SK-N-SH (cell line): ENCODE data around the gene LMF1. TPM values are rescaled to one million over a fixed set of nuclear protein-coding genes. Genes with fewer than 3 reads are reported as not detected.

Source experiments
- CTCF ChIA-PET: fragments of 300-600, 350-600 bp; formaldehyde crosslinking; extraction: SDS; loops from one replicate; lab custom pipeline; 2021; lab: Yijun Ruan, JAX
- POLR2A ChIA-PET: fragments of 350-600 bp; sonication (Branson Sonifier 250); formaldehyde crosslinking; extraction: SDS; loops from one replicate; lab custom pipeline; 2020; ENCODE audit warnings: antibody characterized with exemption, inconsistent platforms; lab: Yijun Ruan, JAX
- DNase-seq: peaks from one replicate; pipeline ENCODE4 v3.0.0; 2012
- H2AFZ ChIP-seq: fragments of 200-600 bp; sonication (generic); 2 replicates; pipeline ENCODE4 v1.8.1; 2016; ENCODE audit warnings: antibody characterized with exemption, mild to moderate bottlenecking, low read depth
- H3F3A ChIP-seq: fragments of 200-600 bp; sonication (generic); replicated peaks from 2 replicates; pipeline ENCODE3; 2016; ENCODE audit warnings: antibody characterized with exemption, mild to moderate bottlenecking; ENCODE audit not compliant: insufficient read depth
- H3K27ac ChIP-seq, 2 experiments: fragments of 200-500 bp in 1 of 2; fragments of 200-600 bp in 1 of 2; sonication (Bioruptor generic) in 1 of 2; sonication (generic), shearing (Covaris generic) in 1 of 2; 2 replicates each; pipeline versions ENCODE4 v1.5.1 to v1.6.1; 2014 to 2016; ENCODE audit warnings: low read depth in 2 of 2, inconsistent platforms in 1 of 2, low read length in 1 of 2, mild to moderate bottlenecking in 1 of 2, mixed read lengths in 1 of 2
- H3K27me3 ChIP-seq: fragments of 200-600 bp; sonication (generic), shearing (Covaris generic); 2 replicates; pipeline ENCODE4 v1.6.1; 2016; ENCODE audit warnings: mixed run types; ENCODE audit not compliant: insufficient read depth
- H3K36me3 ChIP-seq, 2 experiments: fragments of 200-500 bp in 1 of 2; fragments of 200-600 bp in 1 of 2; sonication (Bioruptor generic) in 1 of 2; sonication (generic) in 1 of 2; replicated peaks in 1 of 2; 2 replicates each; pipeline versions ENCODE3 to v1.5.1; 2014 to 2016; ENCODE audit warnings: low read length in 1 of 2, mild to moderate bottlenecking in 1 of 2; ENCODE audit not compliant: insufficient read depth in 2 of 2, control insufficient read depth in 1 of 2
- H3K4me1 ChIP-seq, 2 experiments: fragments of 200-500 bp in 1 of 2; fragments of 200-600 bp in 1 of 2; sonication (Bioruptor generic) in 1 of 2; sonication (generic), shearing (Covaris generic) in 1 of 2; 2 replicates each; pipeline versions ENCODE4 v1.5.1 to v1.6.1; 2014 to 2016; ENCODE audit warnings: low read depth in 1 of 2, low read length in 1 of 2, mixed run types in 1 of 2; ENCODE audit not compliant: insufficient read depth in 2 of 2, control insufficient read depth in 1 of 2
- H3K4me2 ChIP-seq: fragments of 200-600 bp; sonication (generic), shearing (Covaris generic); 2 replicates; pipeline ENCODE4 v1.6.1; 2017; ENCODE audit warnings: mixed run types
- H3K4me3 ChIP-seq, 2 experiments: fragments of 200-500 bp in 1 of 2; fragments of 200-600 bp in 1 of 2; sonication (Bioruptor generic) in 1 of 2; sonication (generic), shearing (Covaris generic) in 1 of 2; 2 replicates each; pipeline versions ENCODE4 v1.5.1 to v1.8.1; 2014 to 2016; ENCODE audit warnings: low read depth in 2 of 2, inconsistent platforms in 1 of 2, low read length in 1 of 2, mild to moderate bottlenecking in 1 of 2, mixed read lengths in 1 of 2, moderate library complexity in 1 of 2
- H3K79me2 ChIP-seq: fragments of 200-600 bp; sonication (generic); 2 replicates; pipeline ENCODE4 v1.8.1; 2017; ENCODE audit warnings: mild to moderate bottlenecking; ENCODE audit not compliant: insufficient read depth
- H3K9ac ChIP-seq: fragments of 200-600 bp; sonication (generic); 2 replicates; pipeline ENCODE4 v1.6.1; 2017; ENCODE audit warnings: mixed run types
- H3K9me2 ChIP-seq: fragments of 200-600 bp; sonication (generic); 2 replicates; pipeline ENCODE4 v1.6.1; 2017; ENCODE audit warnings: mixed run types
- H3K9me3 ChIP-seq: fragments of 200-600 bp; sonication (generic); 2 replicates; pipeline ENCODE4 v1.6.1; 2017; ENCODE audit warnings: mixed run types, mild to moderate bottlenecking, moderate library complexity
- H4K20me1 ChIP-seq: fragments of 200-600 bp; sonication (generic); 2 replicates; pipeline ENCODE4 v1.6.1; 2017; ENCODE audit warnings: mild to moderate bottlenecking, mixed run types; ENCODE audit not compliant: insufficient read depth
- ELF1 ChIP-seq: IDR thresholded peaks from 2 replicates; pipeline ENCODE4 v1.4.0; 2012
- FOXJ3 ChIP-seq: sonication (generic); formaldehyde crosslinking; IDR thresholded peaks from 2 replicates; pipeline ENCODE4 v1.5.1; 2020; ENCODE audit warnings: mild to moderate bottlenecking, missing genetic modification reagents
- GATA2 ChIP-seq: sonication (generic); formaldehyde crosslinking; IDR thresholded peaks from 2 replicates; pipeline ENCODE4 v1.5.0; 2020; ENCODE audit warnings: mild to moderate bottlenecking, missing genetic modification reagents
- JUND ChIP-seq: IDR thresholded peaks from 2 replicates; pipeline ENCODE4 v1.4.0; 2012
- MEF2A ChIP-seq: IDR thresholded peaks from 2 replicates; pipeline ENCODE4 v1.4.0; 2012; ENCODE audit warnings: low read depth, borderline replicate concordance
- NFIC ChIP-seq: IDR thresholded peaks from 2 replicates; pipeline ENCODE4 v1.4.0; 2012; ENCODE audit warnings: borderline replicate concordance
- NRF1 ChIP-seq: IDR thresholded peaks from 2 replicates; pipeline ENCODE4 v1.6.1; 2012; ENCODE audit warnings: low read depth, mild to moderate bottlenecking, low read length
- RAD21 ChIP-seq: IDR thresholded peaks from 2 replicates; pipeline ENCODE4 v1.6.1; 2012; ENCODE audit warnings: mild to moderate bottlenecking, low read length
- RCOR1 ChIP-seq: fragments of 150-350 bp; IDR thresholded peaks from 2 replicates; pipeline ENCODE4 v1.6.1; 2017; ENCODE audit warnings: antibody characterized with exemption, low read length
- RFX5 ChIP-seq: IDR thresholded peaks from 2 replicates; pipeline ENCODE4 v1.6.1; 2012; ENCODE audit warnings: mild to moderate bottlenecking, improper control_type of control experiment, low read length
- RXRA ChIP-seq: IDR thresholded peaks from 2 replicates; pipeline ENCODE4 v1.4.0; 2012; ENCODE audit warnings: low read depth, mild to moderate bottlenecking, borderline replicate concordance
- SIN3A ChIP-seq: IDR thresholded peaks from 2 replicates; pipeline ENCODE4 v1.6.1; 2012; ENCODE audit warnings: low read depth, mild to moderate bottlenecking, low read length, moderate library complexity, borderline replicate concordance
- SMC3 ChIP-seq: IDR thresholded peaks from 2 replicates; pipeline ENCODE4 v1.6.1; 2012; ENCODE audit warnings: low read depth, low read length, improper control_type of control experiment
- TCF12 ChIP-seq: IDR thresholded peaks from 2 replicates; pipeline ENCODE4 v1.4.0; 2012
- TEAD4 ChIP-seq: IDR thresholded peaks from 2 replicates; pipeline ENCODE4 v1.4.0; 2012; ENCODE audit warnings: mild to moderate bottlenecking, borderline replicate concordance; ENCODE audit not compliant: insufficient read depth
- WGBS: methylation state at CpG from one replicate; pipeline ENCODE4 v1.1.6; 2017; ENCODE audit warnings: low lambda C conversion rate; 5-methylcytosine and 5-hydroxymethylcytosine counted together
- polyA plus RNA-seq, 3 experiments: library from polyadenylated mRNA; depleted of rRNA; stranded (reverse); fragments of >200 nt; gene quantifications; 2 replicates each; pipeline ENCODE4 v1.2.3, GENCODE V29; 2012
- TF ChIP-seq, protein P1 (sequence below): IDR thresholded peaks from 2 replicates; pipeline ENCODE4 v1.4.0; 2012; ENCODE audit warnings: low read depth
- TF ChIP-seq, protein P2 (sequence below): IDR thresholded peaks from 2 replicates; pipeline ENCODE4; 2012
- TF ChIP-seq, protein P3 (sequence below): fragments of 150-350 bp; IDR thresholded peaks from 2 replicates; pipeline ENCODE4 v1.6.1; 2016; ENCODE audit warnings: mild to moderate bottlenecking, low read depth, low read length
- TF ChIP-seq, protein P4 (sequence below): IDR thresholded peaks from 2 replicates; pipeline ENCODE4 v1.4.0; 2012; ENCODE audit warnings: low read depth, borderline replicate concordance
- TF ChIP-seq, protein P5 (sequence below): IDR thresholded peaks from 2 replicates; pipeline ENCODE4 v1.4.0; 2012; ENCODE audit warnings: low read depth, borderline replicate concordance
- TF ChIP-seq, protein P6 (sequence below): fragments of 150-350 bp; IDR thresholded peaks from 2 replicates; pipeline ENCODE4 v1.6.1; 2017; ENCODE audit warnings: antibody characterized with exemption, low read length, low read depth, borderline replicate concordance

LMF1 gene
- polyA plus RNA-seq, 1 of the 3 experiments (the other 2 are of a cell fraction), result 5.7 TPM

DNA sequence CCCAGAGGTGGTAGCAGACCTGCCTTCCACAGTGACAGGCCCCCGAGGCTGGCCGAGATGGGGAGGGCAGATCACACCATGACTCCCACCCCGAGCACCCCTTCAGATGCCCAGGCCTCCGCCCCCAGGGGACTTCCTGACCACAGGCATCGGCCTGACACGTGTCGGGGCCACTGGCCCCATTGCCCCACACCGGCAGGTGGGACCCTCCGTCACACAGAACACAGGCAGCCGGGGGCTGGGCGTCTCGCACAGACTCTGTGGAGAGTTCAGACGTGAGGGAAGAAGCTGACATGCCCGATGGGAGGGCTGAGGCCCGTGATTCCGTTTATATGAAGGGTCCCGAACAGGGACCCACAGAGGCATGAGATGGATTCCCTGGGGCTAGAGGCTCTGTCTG is 118.9 kb downstream of the LMF1 start:
- Histone ChIP-seq H3K36me3 (no peaks in the 10 kb centered on the region), H3K4me2 (no peak overlapping the region), H3K27me3 (peaks cover 10% of the 10 kb centered on the region; the same call in 1 of the 2 replicates), H2AFZ (no peak overlapping the region), H3K4me1 (no peaks in the 10 kb centered on the region), H3F3A (no peaks in the 10 kb centered on the region), H3K79me2 (no peaks in the 10 kb centered on the region), H3K9me3 (no peaks in the 10 kb centered on the region), H3K27ac (no peak overlapping the region), H3K9ac (no peak overlapping the region), H3K9me2 (no peaks in the 10 kb centered on the region), H3K4me3 (no peak overlapping the region), H4K20me1 (no peaks in the 10 kb centered on the region)
- no peak for TF ChIP-seq GATA2 (CRISPR knock-in tag)
- no peak for TF ChIP-seq RFX5
- no peak for TF ChIP-seq RXRA
- no peak for TF ChIP-seq TEAD4
- no peak for TF ChIP-seq FOXJ3
- TF ChIP-seq, protein P1, sequence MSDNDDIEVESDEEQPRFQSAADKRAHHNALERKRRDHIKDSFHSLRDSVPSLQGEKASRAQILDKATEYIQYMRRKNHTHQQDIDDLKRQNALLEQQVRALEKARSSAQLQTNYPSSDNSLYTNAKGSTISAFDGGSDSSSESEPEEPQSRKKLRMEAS, result no peak
- TF ChIP-seq, protein P2, sequence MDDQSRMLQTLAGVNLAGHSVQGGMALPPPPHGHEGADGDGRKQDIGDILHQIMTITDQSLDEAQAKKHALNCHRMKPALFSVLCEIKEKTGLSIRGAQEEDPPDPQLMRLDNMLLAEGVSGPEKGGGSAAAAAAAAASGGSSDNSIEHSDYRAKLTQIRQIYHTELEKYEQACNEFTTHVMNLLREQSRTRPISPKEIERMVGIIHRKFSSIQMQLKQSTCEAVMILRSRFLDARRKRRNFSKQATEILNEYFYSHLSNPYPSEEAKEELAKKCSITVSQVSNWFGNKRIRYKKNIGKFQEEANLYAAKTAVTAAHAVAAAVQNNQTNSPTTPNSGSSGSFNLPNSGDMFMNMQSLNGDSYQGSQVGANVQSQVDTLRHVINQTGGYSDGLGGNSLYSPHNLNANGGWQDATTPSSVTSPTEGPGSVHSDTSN, result no peak
- TF ChIP-seq RCOR1, result no peak
- TF ChIP-seq TCF12, result no peak
- TF ChIP-seq, protein P3, sequence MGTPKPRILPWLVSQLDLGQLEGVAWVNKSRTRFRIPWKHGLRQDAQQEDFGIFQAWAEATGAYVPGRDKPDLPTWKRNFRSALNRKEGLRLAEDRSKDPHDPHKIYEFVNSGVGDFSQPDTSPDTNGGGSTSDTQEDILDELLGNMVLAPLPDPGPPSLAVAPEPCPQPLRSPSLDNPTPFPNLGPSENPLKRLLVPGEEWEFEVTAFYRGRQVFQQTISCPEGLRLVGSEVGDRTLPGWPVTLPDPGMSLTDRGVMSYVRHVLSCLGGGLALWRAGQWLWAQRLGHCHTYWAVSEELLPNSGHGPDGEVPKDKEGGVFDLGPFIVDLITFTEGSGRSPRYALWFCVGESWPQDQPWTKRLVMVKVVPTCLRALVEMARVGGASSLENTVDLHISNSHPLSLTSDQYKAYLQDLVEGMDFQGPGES, result no peak
- TF ChIP-seq, protein P4, sequence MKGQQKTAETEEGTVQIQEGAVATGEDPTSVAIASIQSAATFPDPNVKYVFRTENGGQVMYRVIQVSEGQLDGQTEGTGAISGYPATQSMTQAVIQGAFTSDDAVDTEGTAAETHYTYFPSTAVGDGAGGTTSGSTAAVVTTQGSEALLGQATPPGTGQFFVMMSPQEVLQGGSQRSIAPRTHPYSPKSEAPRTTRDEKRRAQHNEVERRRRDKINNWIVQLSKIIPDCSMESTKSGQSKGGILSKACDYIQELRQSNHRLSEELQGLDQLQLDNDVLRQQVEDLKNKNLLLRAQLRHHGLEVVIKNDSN, result no peak
- TF ChIP-seq SIN3A, result no peak
- TF ChIP-seq RAD21, result no peak
- TF ChIP-seq NRF1, result no peak
- WGBS, result 20% methylated on average over 11 of the region's 17 CpGs
- DNase-seq, result no peak
- CTCF ChIA-PET, result no interaction called here
- POLR2A ChIA-PET, result no interaction called here

DNA sequence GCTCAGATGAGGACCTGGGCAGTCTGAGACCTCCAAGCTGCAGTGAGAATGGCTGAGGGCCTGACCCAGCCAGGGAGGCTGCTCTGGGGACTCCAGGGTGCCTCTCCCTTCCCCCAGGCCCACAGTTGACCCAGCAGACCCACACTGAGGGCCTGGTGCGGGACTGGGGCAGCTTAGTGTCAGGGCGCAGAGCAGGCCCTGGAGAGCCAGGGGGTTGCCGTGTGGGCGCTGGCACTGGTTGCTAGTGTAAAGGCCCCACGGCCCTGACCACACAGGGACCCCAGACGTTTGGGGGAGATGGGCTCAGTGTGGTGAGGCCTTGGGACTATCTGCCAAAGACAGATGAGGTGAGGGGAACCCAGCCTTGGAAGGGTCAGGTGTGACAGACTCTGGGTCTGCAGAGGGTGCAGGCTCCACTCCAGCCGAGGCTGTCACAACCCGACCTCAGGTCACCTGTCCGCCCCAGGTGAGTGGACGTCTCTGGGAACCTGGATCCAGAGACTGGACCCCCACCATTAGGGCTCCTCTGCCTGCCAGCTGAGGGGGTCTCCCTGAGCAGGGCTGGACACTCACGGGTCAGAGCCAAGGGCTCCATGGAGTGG is 119.5 kb downstream of the LMF1 start:
- TF ChIP-seq JUND (no peak), RCOR1 (no peak), SMC3 (no peak), NFIC (no peak), MEF2A (no peak), TEAD4 (no peak), TCF12 (no peak), ELF1 (no peak)
- TF ChIP-seq, protein P5, sequence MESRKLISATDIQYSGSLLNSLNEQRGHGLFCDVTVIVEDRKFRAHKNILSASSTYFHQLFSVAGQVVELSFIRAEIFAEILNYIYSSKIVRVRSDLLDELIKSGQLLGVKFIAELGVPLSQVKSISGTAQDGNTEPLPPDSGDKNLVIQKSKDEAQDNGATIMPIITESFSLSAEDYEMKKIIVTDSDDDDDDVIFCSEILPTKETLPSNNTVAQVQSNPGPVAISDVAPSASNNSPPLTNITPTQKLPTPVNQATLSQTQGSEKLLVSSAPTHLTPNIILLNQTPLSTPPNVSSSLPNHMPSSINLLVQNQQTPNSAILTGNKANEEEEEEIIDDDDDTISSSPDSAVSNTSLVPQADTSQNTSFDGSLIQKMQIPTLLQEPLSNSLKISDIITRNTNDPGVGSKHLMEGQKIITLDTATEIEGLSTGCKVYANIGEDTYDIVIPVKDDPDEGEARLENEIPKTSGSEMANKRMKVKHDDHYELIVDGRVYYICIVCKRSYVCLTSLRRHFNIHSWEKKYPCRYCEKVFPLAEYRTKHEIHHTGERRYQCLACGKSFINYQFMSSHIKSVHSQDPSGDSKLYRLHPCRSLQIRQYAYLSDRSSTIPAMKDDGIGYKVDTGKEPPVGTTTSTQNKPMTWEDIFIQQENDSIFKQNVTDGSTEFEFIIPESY, result no peak
- TF ChIP-seq, protein P6, sequence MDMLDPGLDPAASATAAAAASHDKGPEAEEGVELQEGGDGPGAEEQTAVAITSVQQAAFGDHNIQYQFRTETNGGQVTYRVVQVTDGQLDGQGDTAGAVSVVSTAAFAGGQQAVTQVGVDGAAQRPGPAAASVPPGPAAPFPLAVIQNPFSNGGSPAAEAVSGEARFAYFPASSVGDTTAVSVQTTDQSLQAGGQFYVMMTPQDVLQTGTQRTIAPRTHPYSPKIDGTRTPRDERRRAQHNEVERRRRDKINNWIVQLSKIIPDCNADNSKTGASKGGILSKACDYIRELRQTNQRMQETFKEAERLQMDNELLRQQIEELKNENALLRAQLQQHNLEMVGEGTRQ, result no peak
- CTCF ChIA-PET, result no interaction called here
- 59% methylated on average over 6 of the region's 11 CpGs for WGBS

More for the DNA sequence above, 119.5 kb downstream of the LMF1 start:
- Histone ChIP-seq H3K79me2 (no peaks in the 10 kb centered on the region), H2AFZ (no peak overlapping the region), H3K9me2 (no peaks in the 10 kb centered on the region), H3K9ac (no peak overlapping the region), H3K36me3 (no peaks in the 10 kb centered on the region), H3K27ac (no peak overlapping the region), H3K9me3 (no peaks in the 10 kb centered on the region), H3K4me2 (no peak overlapping the region), H3F3A (no peaks in the 10 kb centered on the region), H4K20me1 (no peaks in the 10 kb centered on the region), H3K4me1 (no peaks in the 10 kb centered on the region), H3K4me3 (no peak overlapping the region), H3K27me3 (peaks cover 11% of the 10 kb centered on the region; the same call in 1 of the 2 replicates)
- no peak for DNase-seq
- POLR2A ChIA-PET, result no interaction called here
